ENCODE measurements around the gene SPATA9.
A peak's percentile ranks its signal among the peaks of the same experiment; 100 is the strongest.

Gene SPATA9

DNA sequence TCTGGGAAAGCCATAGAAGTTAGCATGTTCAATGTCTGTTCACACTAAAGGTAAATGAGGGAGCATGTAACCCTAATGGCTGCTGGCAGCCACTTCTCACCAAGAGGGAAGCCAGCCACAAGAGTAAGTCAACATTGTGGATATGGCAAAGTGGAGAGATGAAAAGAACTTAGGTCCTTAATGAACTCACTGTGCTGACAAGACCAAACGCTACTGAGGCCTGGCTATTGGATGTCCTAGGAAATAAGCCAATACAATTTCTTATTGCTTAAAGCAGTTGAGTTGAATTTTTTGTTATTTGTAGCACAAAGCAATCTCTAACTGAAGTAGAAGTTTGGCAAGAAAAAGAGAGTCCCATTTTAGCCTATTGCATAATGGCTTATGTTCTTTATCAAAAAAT lies 56.1 kb downstream of the SPATA9 start:
- Histone ChIP-seq H3K27ac (ENCODE audit: low read depth, low read length) (no peak overlapping the region), H3K36me3 (ENCODE audit: control insufficient read depth, insufficient read depth, low read length) (no peaks in the 10 kb centered on the region), H3K9me3 (ENCODE audit: control insufficient read depth, insufficient read depth, low read length) (peaks cover 25% of the 10 kb centered on the region), H3K4me1 (ENCODE audit: control insufficient read depth, insufficient read depth, low read length) (peaks cover 1% of the 10 kb centered on the region; the same call in 1 of the 2 replicates), H3K4me3 (ENCODE audit: low read depth, low read length) (no peak overlapping the region), H3K9ac (ENCODE audit: low read depth, low read length) (no peak overlapping the region), H3K27me3 (ENCODE audit: control insufficient read depth, insufficient read depth, low read length) (peaks cover 22% of the 10 kb centered on the region)

DNA sequence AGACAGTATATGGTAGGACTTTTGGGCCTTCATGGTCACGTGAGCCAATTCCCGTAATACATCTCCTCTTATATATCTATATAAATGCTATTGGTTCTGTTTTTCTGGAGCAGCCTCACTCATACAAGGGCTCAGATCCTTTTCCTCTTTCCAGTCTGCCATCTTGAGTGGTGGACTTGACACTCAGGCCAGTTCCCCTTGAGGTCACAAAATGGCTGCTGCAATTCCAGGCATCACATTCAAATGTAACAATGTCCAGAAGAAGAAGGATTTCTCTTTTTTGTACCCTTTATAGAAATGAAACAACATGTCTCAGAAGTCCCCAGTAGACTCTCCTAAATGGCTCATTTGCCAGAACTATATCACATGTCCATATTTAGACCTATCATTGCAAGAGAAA lies 58.4 kb downstream of the SPATA9 start:
- Histone ChIP-seq H3K27ac (ENCODE audit: low read depth, low read length) (no peak overlapping the region), H3K4me1 (ENCODE audit: control insufficient read depth, insufficient read depth, low read length) (peaks cover 5% of the 10 kb centered on the region; the same call in 1 of the 2 replicates)

DNA sequence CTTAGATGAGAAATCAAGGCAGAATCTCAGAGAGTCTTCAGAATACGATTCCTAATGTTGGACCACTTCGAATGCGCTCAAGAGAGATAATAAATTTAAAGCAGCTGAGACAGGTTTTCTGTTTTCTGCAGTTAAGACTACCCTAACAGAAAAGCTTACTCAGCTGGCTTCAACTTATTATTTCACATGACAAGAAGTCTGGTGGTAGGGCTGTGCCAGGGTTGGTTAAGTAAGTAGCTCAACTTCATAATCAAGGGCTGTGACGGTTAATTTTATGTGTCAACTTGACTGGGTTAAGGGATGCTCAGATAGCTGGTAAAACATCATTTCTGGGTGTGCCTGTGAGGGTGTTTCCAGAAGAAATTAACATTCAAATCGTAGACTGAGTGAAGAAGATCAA lies 59.1 kb downstream of the SPATA9 start:
- H3K9ac ChIP-seq (ENCODE audit: low read depth, low read length): no peak overlapping the region
- peaks cover 52% of the 10 kb centered on the region for H3K27me3 ChIP-seq (ENCODE audit: control insufficient read depth, insufficient read depth, low read length)
- peaks cover 5% of the 10 kb centered on the region; the same call in 1 of the 2 replicates for H3K4me1 ChIP-seq (ENCODE audit: control insufficient read depth, insufficient read depth, low read length)
- no peaks in the 10 kb centered on the region for H3K36me3 ChIP-seq (ENCODE audit: control insufficient read depth, insufficient read depth, low read length)
- H3K27ac ChIP-seq (ENCODE audit: low read depth, low read length): no peak overlapping the region
- no peak overlapping the region for H3K4me3 ChIP-seq (ENCODE audit: low read depth, low read length)
- H3K9me3 ChIP-seq (ENCODE audit: control insufficient read depth, insufficient read depth, low read length): peaks cover 17% of the 10 kb centered on the region

More for the DNA sequence above, 58.4 kb downstream of the SPATA9 start:
- H3K4me3 ChIP-seq (ENCODE audit: low read depth, low read length): no peak overlapping the region
- no peak overlapping the region for H3K9ac ChIP-seq (ENCODE audit: low read depth, low read length)
- H3K36me3 ChIP-seq (ENCODE audit: control insufficient read depth, insufficient read depth, low read length): no peaks in the 10 kb centered on the region
- H3K27me3 ChIP-seq (ENCODE audit: control insufficient read depth, insufficient read depth, low read length): peaks cover 45% of the 10 kb centered on the region
- H3K9me3 ChIP-seq (ENCODE audit: control insufficient read depth, insufficient read depth, low read length): peaks cover 23% of the 10 kb centered on the region

DNA sequence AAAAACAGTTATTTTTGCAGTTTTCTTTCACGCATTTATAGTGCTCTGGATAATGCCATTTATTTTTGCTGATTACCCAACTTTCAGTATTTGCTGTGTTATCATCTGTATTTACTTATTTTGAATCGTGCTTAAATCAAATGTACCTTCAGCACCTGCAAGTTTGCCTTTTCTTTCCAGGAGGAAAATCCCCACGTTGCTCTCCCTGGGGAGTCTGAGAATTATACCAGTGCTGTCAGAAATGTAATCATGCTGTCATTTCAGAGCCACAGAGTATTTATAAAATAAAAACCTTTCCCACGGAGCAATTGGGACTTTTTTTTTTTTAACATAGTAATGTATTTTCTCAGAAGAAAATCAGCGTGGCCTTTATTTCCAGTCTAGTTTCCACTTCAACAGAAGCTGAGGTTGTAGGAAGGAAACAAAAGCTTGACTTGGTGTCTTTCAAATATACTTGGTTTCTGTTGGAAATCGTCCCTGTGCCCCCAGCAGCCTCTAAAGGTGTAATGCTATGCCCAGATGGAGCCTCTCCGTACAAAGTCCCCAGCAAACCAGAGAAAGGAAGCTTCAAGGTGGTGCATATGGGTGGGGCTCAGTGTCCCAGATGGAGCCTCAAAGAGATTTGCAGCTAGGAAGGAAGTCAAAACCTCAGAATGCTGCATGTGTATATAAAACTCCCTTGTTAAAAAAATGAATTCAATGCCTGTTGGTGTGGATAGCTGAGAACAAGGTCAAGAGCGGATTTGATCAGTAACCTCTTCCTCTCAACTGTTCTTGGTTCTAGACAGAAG lies 60.8 kb downstream of the SPATA9 start:
- no peak overlapping the region for H3K9ac ChIP-seq (ENCODE audit: low read depth, low read length)

DNA sequence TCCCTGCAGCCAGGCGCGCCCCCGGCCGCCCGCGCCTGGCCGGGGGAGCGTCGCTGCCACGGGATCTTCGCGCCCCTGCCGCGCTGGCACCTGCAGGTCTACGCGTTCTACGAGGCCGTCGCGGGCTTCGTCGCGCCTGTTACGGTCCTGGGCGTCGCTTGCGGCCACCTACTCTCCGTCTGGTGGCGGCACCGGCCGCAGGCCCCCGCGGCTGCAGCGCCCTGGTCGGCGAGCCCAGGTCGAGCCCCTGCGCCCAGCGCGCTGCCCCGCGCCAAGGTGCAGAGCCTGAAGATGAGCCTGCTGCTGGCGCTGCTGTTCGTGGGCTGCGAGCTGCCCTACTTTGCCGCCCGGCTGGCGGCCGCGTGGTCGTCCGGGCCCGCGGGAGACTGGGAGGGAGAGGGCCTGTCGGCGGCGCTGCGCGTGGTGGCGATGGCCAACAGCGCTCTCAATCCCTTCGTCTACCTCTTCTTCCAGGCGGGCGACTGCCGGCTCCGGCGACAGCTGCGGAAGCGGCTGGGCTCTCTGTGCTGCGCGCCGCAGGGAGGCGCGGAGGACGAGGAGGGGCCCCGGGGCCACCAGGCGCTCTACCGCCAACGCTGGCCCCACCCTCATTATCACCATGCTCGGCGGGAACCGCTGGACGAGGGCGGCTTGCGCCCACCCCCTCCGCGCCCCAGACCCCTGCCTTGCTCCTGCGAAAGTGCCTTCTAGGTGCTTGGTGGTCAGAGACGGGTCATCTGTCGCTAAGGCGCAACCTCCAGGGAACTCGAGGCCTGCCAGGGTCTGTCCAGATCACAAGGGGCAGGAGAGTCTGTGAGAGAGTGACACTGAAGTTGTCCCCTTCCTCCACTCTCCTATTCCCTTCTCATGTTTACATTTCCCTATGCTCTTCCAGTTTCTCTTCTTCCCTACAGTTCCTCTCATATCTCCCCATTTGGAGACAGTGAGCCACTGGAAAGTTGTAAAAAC lies 61.6 kb downstream of the SPATA9 start:
- H3K4me3 ChIP-seq (ENCODE audit: low read depth, low read length): peak overlapping the region; percentile 63
- H3K4me1 ChIP-seq (ENCODE audit: control insufficient read depth, insufficient read depth, low read length): peaks cover 5% of the 10 kb centered on the region; the same call in 1 of the 2 replicates
- no peaks in the 10 kb centered on the region for H3K36me3 ChIP-seq (ENCODE audit: control insufficient read depth, insufficient read depth, low read length)
- peaks cover 64% of the 10 kb centered on the region for H3K27me3 ChIP-seq (ENCODE audit: control insufficient read depth, insufficient read depth, low read length)
- H3K9ac ChIP-seq (ENCODE audit: low read depth, low read length): peak overlapping the region; percentile 23; the same call in 1 of the 2 replicates
- H3K9me3 ChIP-seq (ENCODE audit: control insufficient read depth, insufficient read depth, low read length): 0 out of 2 replicates have a peak, but pooled peaks cover under 1% of the 10 kb centered on the region
- no peak overlapping the region for H3K27ac ChIP-seq (ENCODE audit: low read depth, low read length)

More for the DNA sequence above, 60.8 kb downstream of the SPATA9 start:
- Histone ChIP-seq H3K9me3 (ENCODE audit: control insufficient read depth, insufficient read depth, low read length) (0 out of 2 replicates have a peak, but pooled peaks cover 4% of the 10 kb centered on the region), H3K4me3 (ENCODE audit: low read depth, low read length) (no peak overlapping the region), H3K36me3 (ENCODE audit: control insufficient read depth, insufficient read depth, low read length) (no peaks in the 10 kb centered on the region), H3K27ac (ENCODE audit: low read depth, low read length) (no peak overlapping the region), H3K4me1 (ENCODE audit: control insufficient read depth, insufficient read depth, low read length) (peaks cover 5% of the 10 kb centered on the region; the same call in 1 of the 2 replicates), H3K27me3 (ENCODE audit: control insufficient read depth, insufficient read depth, low read length) (peaks cover 64% of the 10 kb centered on the region)

DNA sequence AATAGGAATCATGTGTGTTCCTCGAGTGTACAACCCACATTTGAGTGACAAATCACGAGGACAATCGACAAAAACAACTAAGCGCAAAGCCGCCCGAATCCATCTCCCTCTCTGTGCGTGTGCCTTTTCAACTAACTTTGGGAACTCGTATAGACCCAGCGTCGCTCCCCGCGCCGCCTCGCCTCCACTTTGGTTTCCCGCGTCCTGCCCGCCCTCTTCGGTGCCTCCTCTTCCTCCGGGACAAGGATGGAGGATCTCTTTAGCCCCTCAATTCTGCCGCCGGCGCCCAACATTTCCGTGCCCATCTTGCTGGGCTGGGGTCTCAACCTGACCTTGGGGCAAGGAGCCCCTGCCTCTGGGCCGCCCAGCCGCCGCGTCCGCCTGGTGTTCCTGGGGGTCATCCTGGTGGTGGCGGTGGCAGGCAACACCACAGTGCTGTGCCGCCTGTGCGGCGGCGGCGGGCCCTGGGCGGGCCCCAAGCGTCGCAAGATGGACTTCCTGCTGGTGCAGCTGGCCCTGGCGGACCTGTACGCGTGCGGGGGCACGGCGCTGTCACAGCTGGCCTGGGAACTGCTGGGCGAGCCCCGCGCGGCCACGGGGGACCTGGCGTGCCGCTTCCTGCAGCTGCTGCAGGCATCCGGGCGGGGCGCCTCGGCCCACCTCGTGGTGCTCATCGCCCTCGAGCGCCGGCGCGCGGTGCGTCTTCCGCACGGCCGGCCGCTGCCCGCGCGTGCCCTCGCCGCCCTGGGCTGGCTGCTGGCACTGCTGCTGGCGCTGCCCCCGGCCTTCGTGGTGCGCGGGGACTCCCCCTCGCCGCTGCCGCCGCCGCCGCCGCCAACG lies 62.5 kb downstream of the SPATA9 start, which contains the start of gene GPR150:
GPR150 (plus strand) TSS at position 58 of the 840 bp plus-strand sequence; CDS start at position 247, 189 bp downstream.
- no peak within 1 kb of the TSS for H3K27ac ChIP-seq (ENCODE audit: low read depth, low read length)
- H3K9ac ChIP-seq (ENCODE audit: low read depth, low read length): peak within 1 kb of the TSS; percentile 23; the same call in 1 of the 2 replicates
- peaks cover 64% of the 10 kb centered on the region for H3K27me3 ChIP-seq (ENCODE audit: control insufficient read depth, insufficient read depth, low read length)
- H3K4me1 ChIP-seq (ENCODE audit: control insufficient read depth, insufficient read depth, low read length): peaks cover 5% of the 10 kb centered on the region; the same call in 1 of the 2 replicates
- H3K9me3 ChIP-seq (ENCODE audit: control insufficient read depth, insufficient read depth, low read length): no peaks in the 10 kb centered on the region
- peak within 1 kb of the TSS; percentile 63 for H3K4me3 ChIP-seq (ENCODE audit: low read depth, low read length)
- no peaks in the 10 kb centered on the region for H3K36me3 ChIP-seq (ENCODE audit: control insufficient read depth, insufficient read depth, low read length)

DNA sequence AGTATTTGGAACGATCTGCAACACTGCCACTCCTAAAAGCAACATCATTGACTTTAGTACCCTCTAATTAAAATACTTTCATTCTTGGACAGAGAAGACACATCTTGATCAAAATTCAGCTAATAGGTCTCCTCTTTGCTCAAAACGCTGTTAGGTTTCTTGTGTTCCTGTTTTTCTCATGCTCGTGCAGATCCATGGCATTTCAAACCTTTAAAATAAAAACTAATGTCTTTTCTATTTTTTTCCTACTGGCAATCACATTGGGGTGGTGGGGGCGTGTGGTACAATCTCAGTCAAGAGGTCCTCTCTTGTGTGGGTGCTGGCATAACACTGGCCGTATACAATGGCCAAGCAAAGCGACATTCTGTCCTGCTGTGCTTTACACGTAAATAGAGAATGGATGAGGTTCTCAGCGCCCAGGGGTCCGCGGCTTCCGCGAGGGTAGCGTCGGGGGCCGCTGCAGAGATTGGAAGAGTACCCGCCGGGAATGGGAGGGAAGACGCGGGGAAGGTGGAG lies 63.2 kb downstream of the SPATA9 start:
- H3K4me1 ChIP-seq (ENCODE audit: control insufficient read depth, insufficient read depth, low read length): peaks cover 5% of the 10 kb centered on the region; the same call in 1 of the 2 replicates
- peak overlapping the region; percentile 63 for H3K4me3 ChIP-seq (ENCODE audit: low read depth, low read length)
- H3K9ac ChIP-seq (ENCODE audit: low read depth, low read length): no peak overlapping the region
- H3K27ac ChIP-seq (ENCODE audit: low read depth, low read length): no peak overlapping the region
- H3K27me3 ChIP-seq (ENCODE audit: control insufficient read depth, insufficient read depth, low read length): peaks cover 64% of the 10 kb centered on the region
- no peaks in the 10 kb centered on the region for H3K9me3 ChIP-seq (ENCODE audit: control insufficient read depth, insufficient read depth, low read length)
- no peaks in the 10 kb centered on the region for H3K36me3 ChIP-seq (ENCODE audit: control insufficient read depth, insufficient read depth, low read length)

DNA sequence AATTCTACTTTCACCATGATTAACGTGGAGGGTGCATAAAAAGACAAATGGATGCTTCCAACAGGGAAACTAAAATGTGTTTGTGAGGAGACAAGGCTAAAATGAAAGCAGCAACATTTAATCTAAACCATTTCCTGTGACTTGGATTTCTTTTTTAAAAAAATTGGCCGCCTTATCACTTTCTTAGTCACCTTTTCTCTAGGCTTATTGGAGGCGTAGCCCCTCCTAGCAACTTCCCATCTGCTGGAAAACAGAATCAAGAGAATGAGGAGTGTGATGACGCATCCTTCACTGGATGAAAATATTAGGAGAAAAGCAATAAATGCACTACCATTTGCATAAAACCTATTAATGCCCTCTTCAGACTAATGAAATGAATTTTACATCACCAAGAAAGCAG lies 63.7 kb downstream of the SPATA9 start:
- Histone ChIP-seq H3K9ac (ENCODE audit: low read depth, low read length) (no peak overlapping the region), H3K4me1 (ENCODE audit: control insufficient read depth, insufficient read depth, low read length) (peaks cover 5% of the 10 kb centered on the region; the same call in 1 of the 2 replicates), H3K36me3 (ENCODE audit: control insufficient read depth, insufficient read depth, low read length) (no peaks in the 10 kb centered on the region), H3K27me3 (ENCODE audit: control insufficient read depth, insufficient read depth, low read length) (peaks cover 64% of the 10 kb centered on the region), H3K27ac (ENCODE audit: low read depth, low read length) (no peak overlapping the region), H3K9me3 (ENCODE audit: control insufficient read depth, insufficient read depth, low read length) (no peaks in the 10 kb centered on the region), H3K4me3 (ENCODE audit: low read depth, low read length) (no peak overlapping the region)

DNA sequence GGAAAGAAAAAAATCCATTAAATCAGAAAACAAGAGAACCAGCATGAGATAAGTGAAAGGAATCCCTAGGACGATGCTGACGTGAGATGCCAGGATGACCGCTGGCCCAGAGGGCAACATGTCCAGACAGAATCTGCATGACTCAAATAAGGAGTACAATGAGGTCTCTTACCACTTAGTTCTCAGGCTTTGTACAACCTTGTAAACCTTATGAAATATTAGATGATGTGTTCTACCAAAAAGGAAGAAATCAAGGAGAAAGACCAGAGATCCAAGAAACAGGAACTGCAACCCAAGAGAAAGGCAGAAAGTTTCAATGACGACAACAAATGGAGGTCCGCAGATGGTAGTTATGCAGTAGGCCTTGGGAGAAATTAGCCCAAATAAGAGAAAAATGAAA lies 65.7 kb downstream of the SPATA9 start:
- no peak overlapping the region for H3K27ac ChIP-seq (ENCODE audit: low read depth, low read length)
- H3K9me3 ChIP-seq (ENCODE audit: control insufficient read depth, insufficient read depth, low read length): no peaks in the 10 kb centered on the region
- H3K9ac ChIP-seq (ENCODE audit: low read depth, low read length): no peak overlapping the region
- H3K4me3 ChIP-seq (ENCODE audit: low read depth, low read length): no peak overlapping the region
- peaks cover 45% of the 10 kb centered on the region for H3K27me3 ChIP-seq (ENCODE audit: control insufficient read depth, insufficient read depth, low read length)
- H3K4me1 ChIP-seq (ENCODE audit: control insufficient read depth, insufficient read depth, low read length): peaks cover 5% of the 10 kb centered on the region; the same call in 1 of the 2 replicates
- H3K36me3 ChIP-seq (ENCODE audit: control insufficient read depth, insufficient read depth, low read length): no peaks in the 10 kb centered on the region

DNA sequence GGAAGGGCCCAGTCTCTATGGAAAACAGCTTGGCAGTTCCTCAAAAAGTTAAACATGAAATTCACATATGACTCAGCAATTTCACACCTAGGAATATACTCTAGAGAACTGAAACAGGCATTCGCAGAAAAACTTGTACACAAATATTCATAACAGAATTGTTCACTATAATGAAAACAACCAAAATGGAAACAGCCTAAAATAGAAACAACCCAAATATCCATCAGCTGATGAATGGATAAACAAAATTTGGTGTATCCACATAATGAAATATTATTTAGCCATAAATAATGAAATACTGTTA lies 67.7 kb downstream of the SPATA9 start:
- Histone ChIP-seq H3K9me3 (ENCODE audit: control insufficient read depth, insufficient read depth, low read length) (no peaks in the 10 kb centered on the region), H3K36me3 (ENCODE audit: control insufficient read depth, insufficient read depth, low read length) (no peaks in the 10 kb centered on the region), H3K4me3 (ENCODE audit: low read depth, low read length) (no peak overlapping the region), H3K27ac (ENCODE audit: low read depth, low read length) (no peak overlapping the region), H3K9ac (ENCODE audit: low read depth, low read length) (no peak overlapping the region), H3K27me3 (ENCODE audit: control insufficient read depth, insufficient read depth, low read length) (peaks cover 26% of the 10 kb centered on the region), H3K4me1 (ENCODE audit: control insufficient read depth, insufficient read depth, low read length) (no peaks in the 10 kb centered on the region)
